Activated T-helper 2 cell treated with anti-CD3 and anti-CD28 coated beads, Interferon-gamma antibody, Interleukin-2, Interleukin-4, amounts not matched to agents 10 μg/mL and 5 μg/mL and 100 μg/mL, durations not matched to agents 14 hours and 24 hours and 36 hours (primary cell): ENCODE data around the gene ENTREP1. TPM values are rescaled to one million over a fixed set of nuclear protein-coding genes. Genes with fewer than 3 reads are reported as not detected.
"Not testable (repeated sequence)": the region's sequence is repeated elsewhere in the genome, so short reads cannot be mapped to it uniquely, and the experiment has no call there.

Source experiments
- DNase-seq: peaks from one replicate; pipeline ENCODE4 v3.0.0; 2021; ENCODE audit warnings: low spot score
- H3K27ac Mint-ChIP-seq: one replicate; pipeline ENCODE4 v1.8.0; 2021; ENCODE audit warnings: mixed read lengths
- H3K27me3 Mint-ChIP-seq: one replicate; pipeline ENCODE4 v1.8.0; 2021; ENCODE audit warnings: low read depth, mixed read lengths
- H3K36me3 Mint-ChIP-seq: one replicate; pipeline ENCODE4 v1.8.0; 2021; ENCODE audit warnings: low read depth, mixed read lengths
- H3K4me1 Mint-ChIP-seq: one replicate; pipeline ENCODE4 v1.8.0; 2021; ENCODE audit warnings: low read depth, mixed read lengths
- H3K4me3 Mint-ChIP-seq: one replicate; pipeline ENCODE4 v1.8.0; 2021; ENCODE audit warnings: low read depth, mild to moderate bottlenecking, moderate library complexity, mixed read lengths
- H3K9me3 Mint-ChIP-seq: one replicate; pipeline ENCODE4 v1.8.0; 2021; ENCODE audit warnings: mixed read lengths
- intact Hi-C: fragments of 100-400 bp; cut with micrococcal nuclease; formaldehyde crosslinking; loops from one replicate; pipeline ENCODE4 v1.15.1; 2023
- total RNA-seq: library from RNA; stranded (reverse); gene quantifications from 2 replicates; pipeline ENCODE4 v1.2.3, GENCODE V29; 2022

The ENTREP1 gene
- total RNA-seq, 1 donor from 2014 or later, result not detected

GRCh38 chr9:69303331-69303730 is 21.7 kb upstream of the ENTREP1 start:
- no peak overlapping the region for H3K4me3 Mint-ChIP-seq
- intact Hi-C loops, result loop anchor here (5.0 kb wide), 1 partner anchor 1129 kb away; no protein-coding TSS in a partner anchor
- H3K36me3 Mint-ChIP-seq, result no peaks in the 10 kb centered on the region
- no peak overlapping the region for H3K27ac Mint-ChIP-seq
- no peak for DNase-seq
- no peaks in the 10 kb centered on the region for H3K9me3 Mint-ChIP-seq
- no peaks in the 10 kb centered on the region for H3K4me1 Mint-ChIP-seq
- H3K27me3 Mint-ChIP-seq, result peaks cover 10% of the 10 kb centered on the region

DNA sequence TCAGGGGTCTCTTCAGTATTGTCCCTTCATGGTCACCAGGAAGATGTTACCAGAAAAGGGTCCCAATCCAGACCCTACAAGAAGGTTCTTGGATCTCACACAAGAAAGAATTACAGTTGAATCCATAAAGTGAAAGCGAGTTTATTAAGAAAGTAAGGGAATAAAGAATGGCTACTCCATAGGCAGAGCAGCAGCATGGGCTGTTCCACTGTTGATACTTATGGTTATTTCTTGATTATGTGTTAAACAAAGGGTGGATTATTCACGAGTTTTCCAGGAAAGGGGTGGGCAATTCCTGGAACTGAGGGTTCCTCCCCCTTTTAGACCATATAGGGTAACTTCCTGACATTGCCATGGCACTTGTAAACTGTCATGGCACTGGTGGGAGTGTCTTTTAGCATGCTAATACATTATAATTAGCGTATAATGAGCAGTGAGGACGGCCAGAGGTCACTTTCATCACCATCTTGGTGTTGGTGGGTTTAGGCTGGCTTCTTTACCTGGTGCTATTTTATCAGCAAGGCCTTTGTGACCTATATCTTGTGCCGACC is 18.0 kb upstream of the ENTREP1 start:
- H3K27me3 Mint-ChIP-seq, H3K4me3 Mint-ChIP-seq, DNase-seq, H3K4me1 Mint-ChIP-seq, intact Hi-C loops, H3K27ac Mint-ChIP-seq, H3K9me3 Mint-ChIP-seq, H3K36me3 Mint-ChIP-seq: not testable (repeated sequence)

DNA sequence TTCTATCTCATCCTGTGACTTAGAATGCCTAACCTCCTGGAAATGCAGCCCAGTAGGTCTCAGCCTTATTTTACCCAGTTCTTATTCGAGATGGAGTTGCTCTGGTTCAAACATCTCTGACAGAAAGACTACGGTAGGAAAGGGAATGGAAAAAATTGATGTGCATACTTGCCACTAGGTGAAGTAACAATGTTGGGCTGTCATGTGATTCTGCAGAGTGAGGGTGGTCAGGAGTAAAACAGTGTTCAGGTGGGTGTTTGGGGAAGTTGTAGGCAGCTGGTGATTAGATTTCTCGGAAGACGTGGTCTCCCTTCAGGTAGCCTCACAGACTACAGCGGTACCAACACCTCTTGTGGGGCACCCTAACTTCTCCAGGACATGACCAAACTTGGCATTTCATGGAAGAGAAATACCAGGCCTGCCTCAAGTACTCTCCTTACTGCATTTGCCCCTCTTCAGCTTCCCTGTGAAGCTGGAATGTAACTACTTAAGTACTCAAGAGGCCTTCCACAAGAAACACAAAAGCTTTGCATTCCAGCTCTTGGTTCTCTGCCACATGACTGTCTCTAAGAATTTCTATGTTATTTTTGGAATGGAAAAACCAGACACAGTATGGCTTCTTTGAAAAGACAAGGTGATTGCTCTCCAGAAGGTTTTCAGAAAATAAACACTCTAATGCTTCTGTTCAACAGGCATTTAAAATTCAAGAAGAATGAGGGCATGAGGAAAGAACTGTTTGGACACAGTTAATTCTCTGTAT is 17.4 kb upstream of the ENTREP1 start:
- peaks cover 9% of the 10 kb centered on the region for H3K9me3 Mint-ChIP-seq
- peaks cover 4% of the 10 kb centered on the region for H3K27me3 Mint-ChIP-seq
- intact Hi-C loops, result no loop called here
- no peaks in the 10 kb centered on the region for H3K36me3 Mint-ChIP-seq
- no peak overlapping the region for H3K4me3 Mint-ChIP-seq
- no peak overlapping the region for H3K27ac Mint-ChIP-seq
- H3K4me1 Mint-ChIP-seq, result no peaks in the 10 kb centered on the region
- DNase-seq, result no peak

DNA sequence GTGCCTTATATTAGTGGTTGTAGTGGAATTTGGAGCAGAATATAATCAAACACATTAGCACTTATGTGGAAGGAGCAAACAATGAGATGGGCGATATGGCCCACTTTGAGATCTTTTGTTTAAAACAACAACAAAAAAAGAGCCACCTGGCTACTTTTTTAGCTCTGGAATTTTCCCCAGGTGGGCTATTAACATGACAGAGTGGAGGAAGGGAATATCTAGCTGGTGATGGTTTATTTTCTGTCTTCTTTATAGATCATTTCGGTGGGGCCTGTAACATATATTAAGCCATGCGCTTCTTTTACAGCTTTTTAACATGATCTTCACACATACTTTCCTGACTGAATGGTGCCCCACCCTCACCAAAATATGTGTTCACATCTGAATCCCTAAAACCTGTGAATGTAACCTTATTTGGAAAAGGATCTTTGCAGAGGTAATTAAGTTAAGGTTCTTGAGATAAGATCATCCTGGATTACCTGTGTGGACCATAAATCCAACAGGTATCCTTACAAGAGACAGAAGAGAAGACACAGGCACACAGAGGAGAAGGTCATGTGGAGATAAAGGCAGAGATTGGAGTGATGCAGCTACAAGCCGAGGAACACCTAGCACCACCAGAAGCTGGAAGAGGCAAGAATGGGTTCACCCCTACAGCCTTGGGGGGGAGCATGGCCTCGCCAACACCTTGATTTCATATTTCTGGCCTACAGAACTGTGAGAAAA is 16.6 kb upstream of the ENTREP1 start:
- intact Hi-C loops, result no loop called here

DNA sequence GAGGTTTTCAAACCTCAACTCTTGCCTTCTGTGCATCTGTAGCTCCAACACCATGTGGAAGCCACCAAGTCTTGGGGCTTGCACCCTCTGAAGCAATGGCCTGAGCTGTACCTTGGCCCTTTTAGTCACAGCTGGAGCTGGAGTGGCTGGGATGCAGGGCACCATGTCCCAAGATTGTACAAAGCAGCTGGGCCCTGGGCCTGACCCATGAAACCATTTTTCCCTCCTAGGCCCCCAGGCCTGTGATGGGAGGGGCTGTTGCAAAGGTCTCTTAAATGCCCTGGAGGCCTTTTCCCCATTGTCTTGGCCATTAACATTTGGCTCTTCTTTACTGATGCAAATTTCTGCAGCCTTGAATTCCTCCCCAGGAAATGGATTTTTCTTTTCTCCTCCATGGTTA is 11.8 kb upstream of the ENTREP1 start:
- Mint-ChIP-seq H3K4me1 (peaks cover 7% of the 10 kb centered on the region), H3K4me3 (no peak overlapping the region), H3K27me3 (peaks cover 2% of the 10 kb centered on the region), H3K27ac (no peak overlapping the region), H3K9me3 (peaks cover 30% of the 10 kb centered on the region), H3K36me3 (no peaks in the 10 kb centered on the region)
- no peak for DNase-seq
- intact Hi-C loops, result no loop called here

More for the DNA sequence above, 16.6 kb upstream of the ENTREP1 start:
- peaks cover 14% of the 10 kb centered on the region for H3K9me3 Mint-ChIP-seq
- no peaks in the 10 kb centered on the region for H3K4me1 Mint-ChIP-seq
- H3K27me3 Mint-ChIP-seq, result peaks cover 4% of the 10 kb centered on the region
- no peak for DNase-seq
- no peak overlapping the region for H3K4me3 Mint-ChIP-seq
- no peaks in the 10 kb centered on the region for H3K36me3 Mint-ChIP-seq
- no peak overlapping the region for H3K27ac Mint-ChIP-seq

GRCh38 chr9:69314547-69314946 is 10.5 kb upstream of the ENTREP1 start:
- H3K27me3 Mint-ChIP-seq, result no peaks in the 10 kb centered on the region
- peaks cover 7% of the 10 kb centered on the region for H3K4me1 Mint-ChIP-seq
- intact Hi-C loops, result no loop called here
- no peak for DNase-seq
- H3K36me3 Mint-ChIP-seq, result no peaks in the 10 kb centered on the region
- H3K27ac Mint-ChIP-seq, result no peak overlapping the region
- no peak overlapping the region for H3K4me3 Mint-ChIP-seq
- H3K9me3 Mint-ChIP-seq, result peaks cover 30% of the 10 kb centered on the region

GRCh38 chr9:69317081-69317480 is 7.9 kb upstream of the ENTREP1 start:
- no peak overlapping the region for H3K27ac Mint-ChIP-seq
- H3K9me3 Mint-ChIP-seq, result peaks cover 27% of the 10 kb centered on the region
- intact Hi-C loops, result no loop called here
- peaks cover 7% of the 10 kb centered on the region for H3K4me1 Mint-ChIP-seq
- no peak overlapping the region for H3K4me3 Mint-ChIP-seq
- H3K27me3 Mint-ChIP-seq, result peaks cover 3% of the 10 kb centered on the region
- no peaks in the 10 kb centered on the region for H3K36me3 Mint-ChIP-seq
- no peak for DNase-seq

GRCh38 chr9:69317894-69318293 is 7.1 kb upstream of the ENTREP1 start:
- Mint-ChIP-seq H3K9me3 (peaks cover 21% of the 10 kb centered on the region), H3K27ac (no peak overlapping the region), H3K4me3 (no peak overlapping the region), H3K4me1 (peaks cover 7% of the 10 kb centered on the region), H3K27me3 (peaks cover 7% of the 10 kb centered on the region), H3K36me3 (no peaks in the 10 kb centered on the region)
- no peak for DNase-seq
- intact Hi-C loops, result no loop called here

- Mint-ChIP-seq H3K27ac (no peak overlapping the region), H3K27me3 (peaks cover 19% of the 10 kb centered on the region), H3K4me1 (peaks cover 7% of the 10 kb centered on the region), H3K9me3 (peaks cover 7% of the 10 kb centered on the region), H3K36me3 (no peaks in the 10 kb centered on the region), H3K4me3 (no peak overlapping the region)
- intact Hi-C loops, result no loop called here
- no peak for DNase-seq
Observed at GRCh38 chr9:69319324-69320025, 5.5 kb upstream of the ENTREP1 start.

DNA sequence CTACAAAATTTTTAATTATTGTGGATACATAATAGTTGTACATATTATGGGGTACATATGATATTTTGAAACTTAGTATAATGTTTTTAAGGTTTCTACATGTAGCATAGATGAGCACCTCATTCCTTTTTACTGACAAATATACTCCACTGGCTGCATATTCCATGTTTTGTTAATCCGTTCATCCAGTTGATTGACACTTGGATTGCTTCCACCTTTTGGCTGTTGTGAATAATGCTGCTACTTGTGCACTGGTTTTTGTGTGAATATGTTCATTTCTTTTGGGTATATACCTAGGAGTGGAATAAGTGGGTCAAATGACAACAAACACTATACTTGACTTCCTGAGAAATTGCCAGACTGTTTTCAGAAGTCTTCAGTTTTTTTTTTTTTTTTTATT is 2.8 kb upstream of the ENTREP1 start:
- H3K4me3 Mint-ChIP-seq, result no peak overlapping the region
- H3K9me3 Mint-ChIP-seq, result no peaks in the 10 kb centered on the region
- no peak overlapping the region for H3K27ac Mint-ChIP-seq
- peaks cover 9% of the 10 kb centered on the region for H3K4me1 Mint-ChIP-seq
- peaks cover 40% of the 10 kb centered on the region for H3K27me3 Mint-ChIP-seq
- no peak for DNase-seq
- intact Hi-C loops, result no loop called here
- no peaks in the 10 kb centered on the region for H3K36me3 Mint-ChIP-seq

GRCh38 chr9:69323861-69324260 is 1.2 kb upstream of the ENTREP1 start:
- no peak for DNase-seq
- Mint-ChIP-seq H3K36me3 (no peaks in the 10 kb centered on the region), H3K4me1 (peaks cover 2% of the 10 kb centered on the region), H3K27ac (no peak overlapping the region), H3K27me3 (peaks cover 47% of the 10 kb centered on the region), H3K4me3 (no peak overlapping the region), H3K9me3 (no peaks in the 10 kb centered on the region)
- intact Hi-C loops, result no loop called here

DNA sequence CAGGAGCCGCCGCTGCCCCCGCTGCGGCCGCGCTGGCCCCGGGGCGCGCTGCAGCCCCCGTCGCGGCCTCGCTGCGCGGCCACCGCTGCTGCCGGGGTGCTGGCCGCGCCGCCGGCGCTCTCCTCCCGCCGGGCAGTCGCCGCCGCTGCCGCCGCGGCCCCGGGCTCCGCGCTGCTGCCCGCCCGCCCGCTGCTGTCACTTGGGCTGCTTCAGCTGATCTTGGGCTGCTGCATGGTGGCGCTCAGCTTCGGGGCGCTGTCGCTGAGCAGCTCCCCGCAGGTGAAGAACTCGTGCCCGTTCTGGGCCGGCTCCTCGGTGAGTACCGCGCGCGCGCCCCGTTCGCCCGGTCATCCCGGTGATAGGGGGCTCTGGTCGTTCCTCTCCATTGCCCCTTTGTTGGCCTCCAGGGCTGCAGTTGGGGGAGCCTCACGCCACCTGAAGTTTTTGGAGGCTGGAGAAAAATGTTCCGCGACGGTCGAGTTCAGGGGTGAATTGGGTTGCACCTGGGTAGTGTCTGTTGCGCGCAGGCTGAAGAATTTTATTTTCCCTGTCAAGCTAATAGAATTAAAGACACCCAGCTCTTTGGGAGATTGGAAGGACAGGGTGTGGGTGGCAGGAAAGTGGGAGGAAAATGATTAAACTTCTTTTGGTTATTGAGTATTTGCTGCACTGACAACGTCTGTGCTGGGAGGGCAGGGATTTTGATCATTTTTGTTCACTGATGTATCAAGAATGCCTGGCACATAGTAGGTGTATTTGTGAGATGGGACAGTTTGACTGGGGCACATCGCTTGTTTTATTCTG is 596 bp downstream of the ENTREP1 start:
- intact Hi-C loops, result no loop called here
- peak overlapping the region; percentile 61 for H3K4me3 Mint-ChIP-seq
- no peak overlapping the region for H3K27ac Mint-ChIP-seq
- peaks cover 2% of the 10 kb centered on the region for H3K4me1 Mint-ChIP-seq
- H3K36me3 Mint-ChIP-seq, result no peaks in the 10 kb centered on the region
- DNase-seq, result no peak
- peaks cover 49% of the 10 kb centered on the region for H3K27me3 Mint-ChIP-seq
- H3K9me3 Mint-ChIP-seq, result no peaks in the 10 kb centered on the region
